22Rv1 (cell line): ENCODE data around the gene TNNI2.
"Not testable (repeated sequence)": the region's sequence is repeated elsewhere in the genome, so short reads cannot be mapped to it uniquely, and the experiment has no call there.

Source experiments
- H3K27ac ChIP-seq: fragments of 450-650 bp; 2 replicates; pipeline ENCODE4 v1.5.1; 2017
- ZFX ChIP-seq: fragments of 450-650 bp; IDR thresholded peaks from 2 replicates; pipeline ENCODE4 v1.6.1; 2017; ENCODE audit warnings: antibody characterized with exemption, borderline replicate concordance
- TF ChIP-seq, protein P1 (sequence below): fragments of 450-650 bp; IDR thresholded peaks from 2 replicates; pipeline ENCODE4 v1.5.1; 2017; ENCODE audit warnings: mild to moderate bottlenecking

Gene TNNI2

DNA sequence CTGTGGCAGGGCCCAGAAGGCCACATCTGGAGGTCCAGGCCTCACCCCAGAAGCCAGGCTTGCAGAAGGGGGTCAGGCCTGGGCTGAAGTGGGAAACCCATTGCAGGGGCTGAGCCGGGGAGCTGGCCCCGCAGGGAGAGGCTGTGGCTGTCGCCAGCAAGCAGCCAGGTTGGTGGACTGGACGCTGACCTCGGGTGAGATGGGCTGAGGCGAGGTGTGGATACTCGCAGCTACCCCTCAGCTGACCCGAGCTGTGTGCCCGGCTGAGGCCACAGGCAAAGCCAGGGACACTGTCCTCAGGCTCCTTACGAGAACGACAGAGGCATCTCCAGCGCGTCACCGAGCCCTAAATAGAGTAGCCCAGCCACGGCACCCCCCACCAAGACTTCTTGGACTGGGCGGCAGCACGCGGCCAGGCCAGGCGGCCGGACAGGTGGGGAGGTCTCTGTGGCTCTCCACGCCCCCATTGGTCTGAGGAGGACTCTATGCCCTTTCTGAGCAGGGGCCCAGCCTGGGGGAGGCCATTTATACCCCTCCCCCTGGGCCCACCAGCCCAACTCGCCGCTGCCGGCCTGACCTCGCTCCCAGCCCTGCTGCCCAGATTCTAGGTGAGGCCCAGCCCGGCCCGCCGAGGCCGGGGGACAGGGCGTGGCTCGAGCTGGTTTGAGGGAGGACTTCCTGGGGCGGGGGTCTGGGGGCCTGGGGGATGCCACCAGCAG is at the start of gene TNNI2:
Gene TNNI2, plus strand, starts transcription at position 556 of the 719 bp plus-strand sequence. CDS start 716 bp downstream, outside the sequence.
- H3K27ac ChIP-seq: no peak within 1 kb of the TSS
- TF ChIP-seq, protein P1, sequence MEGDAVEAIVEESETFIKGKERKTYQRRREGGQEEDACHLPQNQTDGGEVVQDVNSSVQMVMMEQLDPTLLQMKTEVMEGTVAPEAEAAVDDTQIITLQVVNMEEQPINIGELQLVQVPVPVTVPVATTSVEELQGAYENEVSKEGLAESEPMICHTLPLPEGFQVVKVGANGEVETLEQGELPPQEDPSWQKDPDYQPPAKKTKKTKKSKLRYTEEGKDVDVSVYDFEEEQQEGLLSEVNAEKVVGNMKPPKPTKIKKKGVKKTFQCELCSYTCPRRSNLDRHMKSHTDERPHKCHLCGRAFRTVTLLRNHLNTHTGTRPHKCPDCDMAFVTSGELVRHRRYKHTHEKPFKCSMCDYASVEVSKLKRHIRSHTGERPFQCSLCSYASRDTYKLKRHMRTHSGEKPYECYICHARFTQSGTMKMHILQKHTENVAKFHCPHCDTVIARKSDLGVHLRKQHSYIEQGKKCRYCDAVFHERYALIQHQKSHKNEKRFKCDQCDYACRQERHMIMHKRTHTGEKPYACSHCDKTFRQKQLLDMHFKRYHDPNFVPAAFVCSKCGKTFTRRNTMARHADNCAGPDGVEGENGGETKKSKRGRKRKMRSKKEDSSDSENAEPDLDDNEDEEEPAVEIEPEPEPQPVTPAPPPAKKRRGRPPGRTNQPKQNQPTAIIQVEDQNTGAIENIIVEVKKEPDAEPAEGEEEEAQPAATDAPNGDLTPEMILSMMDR: no peak

DNA sequence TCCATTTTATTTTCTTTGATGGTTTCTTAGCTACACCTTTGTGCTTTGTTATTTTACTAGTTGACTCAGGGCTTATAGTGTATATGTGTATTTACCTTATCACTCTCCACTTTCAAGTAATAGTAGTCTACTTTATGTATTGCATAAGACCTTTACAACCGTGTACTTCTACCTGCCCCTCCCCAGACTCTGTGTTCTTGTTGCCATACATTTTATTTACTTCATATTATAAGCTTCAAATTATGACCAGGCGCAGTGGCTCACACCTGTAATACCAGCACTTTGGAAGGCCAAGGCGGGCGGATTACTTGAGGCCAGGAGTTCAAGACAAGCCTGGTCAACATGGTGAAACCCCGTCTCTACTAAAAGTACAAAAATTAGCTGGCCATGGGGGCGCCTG is 46.9 kb upstream of the TNNI2 start:
- TF ChIP-seq, protein P1: no peak
- no peak for TF ChIP-seq ZFX
- H3K27ac ChIP-seq: no peak overlapping the region

DNA sequence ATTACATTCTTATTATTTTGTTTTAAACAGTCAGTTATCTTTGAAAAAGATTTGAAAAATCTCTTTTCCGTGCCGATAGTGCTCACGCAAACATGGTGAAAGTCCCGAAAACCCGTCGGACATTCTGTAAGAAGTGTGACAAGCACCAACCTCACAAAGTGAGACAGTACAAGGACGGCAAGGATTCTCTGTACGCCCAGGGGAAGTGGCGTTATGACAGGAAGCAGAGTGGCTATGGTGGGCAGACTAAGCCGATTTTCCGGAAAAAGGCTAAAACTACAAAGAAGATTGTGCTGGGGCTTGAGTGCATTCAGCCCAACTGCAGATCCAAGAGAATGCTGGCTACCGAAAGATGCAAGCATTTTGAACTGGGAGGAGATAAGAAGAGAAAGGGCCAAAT is 46.3 kb upstream of the TNNI2 start:
- TF ChIP-seq, protein P1: no peak
- no peak for TF ChIP-seq ZFX
- H3K27ac ChIP-seq: no peak overlapping the region

DNA sequence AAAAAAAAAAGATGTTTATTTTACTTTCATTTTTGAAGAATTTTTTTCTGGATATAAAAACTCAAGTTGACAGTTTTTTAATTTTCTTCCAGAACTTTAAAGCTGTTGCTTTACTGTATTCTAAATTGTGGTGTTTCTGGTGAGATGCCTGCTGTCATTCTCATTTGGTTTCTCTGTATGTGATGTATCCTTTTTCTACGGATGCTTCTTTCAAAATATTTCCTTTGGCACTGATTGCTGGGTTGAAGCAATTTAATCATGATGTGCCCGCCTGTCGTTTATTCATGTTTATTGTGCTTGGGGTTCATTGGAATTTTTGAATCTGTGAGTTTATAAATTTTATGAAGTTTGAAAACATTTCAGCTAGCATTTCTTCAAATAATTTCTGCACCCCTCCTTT is 45.7 kb upstream of the TNNI2 start:
- TF ChIP-seq, protein P1: no peak
- TF ChIP-seq ZFX: no peak

DNA sequence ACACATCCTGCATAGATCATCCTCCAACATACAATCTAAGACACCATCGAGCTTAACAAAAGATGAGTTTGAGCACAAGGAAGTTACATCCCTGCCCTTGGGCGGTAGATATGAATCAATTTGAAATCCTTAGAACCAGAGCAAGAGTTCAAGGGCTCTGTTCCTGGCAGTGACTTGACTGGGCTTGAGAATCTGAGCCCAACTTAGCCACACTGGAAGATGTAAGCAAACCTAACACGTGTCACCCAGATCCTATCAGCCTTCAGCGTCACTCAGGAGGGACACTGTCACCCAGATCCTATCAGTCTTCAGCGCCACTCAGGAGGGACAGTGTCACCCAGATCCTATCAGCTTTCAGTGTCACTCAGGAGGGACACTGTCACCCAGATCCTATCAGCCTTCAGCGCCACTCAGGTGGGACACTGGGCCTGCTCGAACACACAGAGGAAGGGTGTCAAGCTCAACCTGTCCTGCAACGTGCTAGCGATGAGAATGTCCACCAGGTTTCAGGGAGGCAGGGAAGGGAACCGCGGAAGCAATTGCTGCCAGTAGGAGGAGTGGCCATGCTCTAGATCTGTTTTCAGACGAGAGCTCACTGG is 42.3 kb upstream of the TNNI2 start:
- TF ChIP-seq ZFX: no peak
- TF ChIP-seq, protein P1: no peak
- H3K27ac ChIP-seq: no peak overlapping the region

More for the DNA sequence above, 45.7 kb upstream of the TNNI2 start:
- no peak overlapping the region for H3K27ac ChIP-seq

DNA sequence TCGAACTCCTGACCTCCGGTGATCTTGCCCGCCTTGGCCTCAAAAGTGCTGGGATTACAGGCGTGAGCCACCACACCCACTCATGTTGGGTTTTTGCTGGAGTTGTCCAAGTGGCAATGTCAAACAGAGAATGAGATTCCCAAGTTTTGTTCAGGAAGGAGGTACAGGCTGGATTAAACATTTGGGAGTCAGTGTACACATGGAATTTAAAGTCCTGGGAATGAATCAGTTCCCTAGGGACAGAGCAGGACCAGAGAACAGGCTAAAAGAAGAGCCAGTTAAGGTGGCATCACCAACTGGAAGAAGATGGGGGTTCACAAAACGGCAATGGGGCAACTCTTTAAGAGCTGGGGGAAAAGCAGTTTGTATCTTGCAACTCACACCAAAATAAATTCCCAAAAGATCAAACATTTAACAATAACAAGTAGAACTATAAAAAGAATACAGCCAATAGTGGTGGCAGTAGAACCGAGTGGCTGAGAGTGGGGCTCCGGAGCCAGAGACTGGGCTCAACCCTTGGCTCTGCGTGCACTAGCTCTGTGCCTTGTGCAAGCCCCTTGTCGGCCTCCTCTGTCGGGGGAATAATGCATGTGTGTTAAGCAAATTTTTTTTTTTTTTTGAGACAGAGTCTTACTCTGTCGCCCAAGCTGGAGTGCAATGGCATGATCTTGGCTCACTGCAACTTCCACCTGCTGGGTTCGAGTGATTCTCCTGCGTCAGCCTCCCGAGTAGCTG is 41.2 kb upstream of the TNNI2 start:
- TF ChIP-seq ZFX: no peak
- TF ChIP-seq, protein P1: no peak
- no peak overlapping the region for H3K27ac ChIP-seq

DNA sequence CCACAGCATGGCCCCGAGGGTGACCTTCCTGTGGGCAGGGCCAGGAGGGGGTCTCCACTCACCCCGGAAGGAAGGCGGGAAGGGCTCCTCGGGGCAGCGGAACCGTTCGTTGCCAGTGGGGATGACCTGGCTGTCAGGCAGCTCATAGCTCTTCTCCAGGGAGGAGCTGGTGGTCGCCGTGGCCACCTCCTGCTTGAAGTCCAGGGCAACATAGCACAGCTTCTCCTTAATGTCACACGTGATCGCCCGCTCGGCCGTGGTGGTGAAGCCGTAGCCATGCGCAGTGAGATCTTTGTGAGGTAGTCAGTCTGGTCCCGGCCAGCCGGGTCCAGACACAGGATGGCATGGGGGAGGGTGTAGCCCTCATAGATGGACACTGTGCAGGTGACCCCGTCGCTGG is 35.5 kb upstream of the TNNI2 start:
- TF ChIP-seq ZFX: no peak
- no peak overlapping the region for H3K27ac ChIP-seq

DNA sequence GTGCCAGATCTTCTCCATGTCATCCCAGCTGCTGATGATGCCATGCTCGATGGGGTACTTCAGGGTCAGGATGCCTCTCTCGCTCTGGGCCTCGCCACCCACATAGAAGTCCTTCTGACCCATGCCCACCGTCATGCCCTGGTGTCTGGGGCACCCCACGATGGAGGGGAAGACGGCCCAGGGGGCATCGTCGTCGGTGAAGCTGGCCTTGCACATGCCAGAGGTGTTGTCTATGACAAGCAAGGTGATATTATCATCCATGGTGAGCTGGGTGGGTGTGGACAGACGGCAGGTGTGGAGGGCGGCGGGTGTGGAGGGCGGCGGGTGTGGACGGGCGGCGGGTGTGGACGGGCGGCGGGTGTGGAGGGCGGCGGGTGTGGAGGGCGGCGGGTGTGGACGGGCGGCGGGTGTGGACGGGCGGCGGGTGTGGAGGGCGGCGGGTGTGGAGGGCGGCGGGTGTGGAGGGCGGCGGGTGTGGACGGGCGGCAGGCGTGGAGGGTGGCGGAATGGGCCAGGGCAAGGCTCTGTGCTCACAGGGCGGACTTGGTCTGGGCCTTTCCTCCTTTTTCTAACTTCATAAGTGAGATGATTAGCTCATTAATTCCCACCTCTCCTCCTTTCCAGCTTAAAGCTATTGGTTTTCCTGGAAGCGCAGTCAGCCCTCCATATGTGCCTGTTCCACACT is 34.8 kb upstream of the TNNI2 start:
- H3K27ac ChIP-seq: not testable (repeated sequence)
